Left cardiac atrium (tissue), 4 donors: ENCODE results near the gene RPUSD4. TPM values are rescaled to one million over a fixed set of nuclear protein-coding genes. Genes with fewer than 3 reads are reported as not detected.
A peak's percentile ranks its signal among the peaks of the same experiment; 100 is the strongest.

ENCODE experiments used
- ATAC-seq, 2 donors: fragments of 200-7000 bp; cut with Tn5 transposase; one replicate each; pipeline ENCODE4 v1.9.1; 2020; ENCODE audit warnings: mild to moderate bottlenecking in 2 of 2, moderate library complexity in 2 of 2
- DNase-seq: peaks from one replicate; pipeline ENCODE4 v3.0.0-alpha.2; 2020
- intact Hi-C, 2 donors: fragments of 100-400 bp; cut with DNase I; formaldehyde crosslinking; loops; one replicate each; pipeline versions ENCODE4 v1.14.1 to v1.15.1; 2022 to 2023
- total RNA-seq, 2 donors: library from RNA; stranded (reverse); fragmentation: NEBNext Ultra II Directional; extraction: Animal tissue kit (Norgen Biotek cat#: 25700); gene quantifications; one replicate each; pipeline ENCODE4 v1.2.1, GENCODE V29; 2021
- donor health status: DM: no; HTN: yes; CAD: no.
- donor health status: DM: no; HTN: yes; CAD: no; lungs with severe emphysema.
- donor health status: DM: yes; HTN: yes; CAD: no.
- donor health status: Dilated cardiomyopathy.

RPUSD4 gene
- total RNA-seq, 2 donors from 2014 or later: 18.9 to 19.2 TPM

DNA sequence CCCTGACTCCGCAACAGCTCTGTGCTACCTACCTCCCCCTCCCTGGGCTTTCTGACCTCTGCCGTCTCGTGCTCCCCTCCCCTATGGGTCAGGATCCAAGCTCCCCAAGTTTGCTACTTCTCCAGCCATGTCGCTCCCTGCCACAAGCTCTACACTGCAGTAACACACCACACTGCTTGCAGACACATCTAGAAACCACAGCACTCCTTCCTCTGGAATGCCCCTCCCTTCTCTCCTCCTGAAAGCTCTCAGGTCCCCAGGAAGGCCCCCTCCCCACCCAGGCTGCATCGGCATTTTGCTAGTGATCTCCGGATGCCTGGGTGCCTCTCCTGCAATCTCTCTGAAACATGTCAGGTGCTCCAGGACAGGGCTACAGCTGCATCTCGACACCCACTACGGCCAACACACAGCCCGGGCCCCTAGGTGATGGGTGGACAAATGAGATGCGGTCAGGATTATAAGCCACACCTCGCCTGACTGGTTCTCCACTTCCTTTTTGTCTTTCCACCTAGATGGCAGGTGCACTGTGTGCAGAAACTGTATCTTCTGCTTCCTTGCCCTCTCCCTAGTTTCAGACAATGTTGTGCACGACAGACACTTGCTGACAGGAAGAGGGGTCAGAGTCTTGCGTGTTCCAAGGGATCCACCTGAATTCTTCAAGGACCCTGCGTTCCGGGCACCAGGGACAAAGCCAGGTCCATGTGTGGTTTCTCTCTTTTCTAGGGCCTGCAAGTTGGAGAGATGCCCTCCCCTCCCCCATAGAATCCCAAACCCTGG lies 22.9 kb downstream of the RPUSD4 start:
- DNase-seq: no peak
- intact Hi-C loops: no loop called here
- no peak for ATAC-seq

DNA sequence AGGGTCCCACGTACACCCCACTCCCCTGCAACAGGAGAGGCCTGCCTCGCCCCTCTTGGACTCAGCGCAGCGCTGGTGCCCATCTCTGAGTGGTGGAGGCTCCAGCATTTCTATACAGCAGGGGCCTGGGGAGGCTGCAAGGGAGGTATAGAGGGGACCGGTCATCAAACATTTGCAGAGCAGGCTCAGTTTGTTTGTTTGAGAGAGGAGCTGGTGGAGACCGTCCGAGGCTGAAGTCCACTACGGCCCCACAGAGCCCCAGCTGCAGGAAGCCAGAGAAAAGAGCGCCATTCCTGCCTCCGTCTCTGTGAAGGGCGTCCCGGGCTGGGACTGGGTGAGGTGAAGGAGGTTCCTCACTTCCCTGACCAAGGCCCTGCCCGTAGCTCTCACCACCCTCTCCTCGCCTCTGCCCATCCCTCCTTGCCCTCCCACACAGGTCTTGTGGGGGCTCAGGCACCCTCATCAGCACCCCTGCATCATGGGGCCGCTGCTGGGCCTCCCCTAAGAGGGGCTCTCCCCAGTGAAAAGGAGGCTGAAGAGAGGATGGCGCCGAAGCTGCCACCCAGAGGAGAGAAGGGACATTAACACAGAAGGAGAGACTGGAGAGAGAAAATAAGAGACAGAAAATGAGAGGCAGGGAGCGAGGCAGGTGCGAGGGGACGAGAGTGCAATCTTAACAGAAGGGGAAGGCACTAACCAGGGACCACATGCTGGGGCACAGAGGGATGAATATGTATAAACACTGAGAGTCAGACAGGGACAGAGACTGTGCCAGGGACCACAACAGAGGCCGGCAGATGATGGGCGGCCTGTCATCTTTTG lies 24.5 kb downstream of the RPUSD4 start:
- ATAC-seq (no peak), DNase-seq (no peak)
- intact Hi-C loops: no loop called here

DNA sequence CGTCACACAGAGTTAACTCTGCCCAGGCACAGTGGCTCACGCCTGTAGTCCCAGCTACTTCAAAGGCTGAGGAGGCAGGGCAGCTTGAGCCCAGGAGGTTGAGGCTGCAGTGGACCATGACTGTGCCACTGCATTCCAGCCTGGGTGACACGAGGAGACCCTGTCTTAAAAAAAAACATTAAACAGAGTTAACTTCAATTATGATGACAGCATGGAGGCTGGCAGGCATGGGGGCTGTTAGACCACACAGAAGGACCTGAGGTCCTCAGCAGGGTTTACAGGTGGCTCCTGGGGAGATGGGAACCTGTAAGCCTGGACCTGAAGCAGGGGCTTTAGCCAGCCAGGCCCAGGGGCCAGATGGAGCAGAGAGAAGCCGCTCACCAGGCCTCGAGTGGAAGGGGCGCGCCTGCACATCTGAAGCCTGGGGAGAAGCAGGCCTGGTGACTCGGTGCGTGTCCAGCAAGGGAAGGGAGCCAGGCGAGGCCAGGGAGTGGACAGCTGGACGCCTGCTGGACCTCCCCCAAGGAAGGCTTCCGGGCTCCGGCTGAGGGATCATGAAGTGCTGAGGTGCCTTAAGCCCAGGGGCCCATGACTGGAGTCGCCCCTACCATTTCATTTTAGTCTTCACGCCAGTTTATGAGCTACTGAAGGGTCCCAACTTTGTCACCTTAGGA lies 25.3 kb downstream of the RPUSD4 start:
- peak; percentile 31 to 73 for ATAC-seq
- DNase-seq: peak; percentile 57
- intact Hi-C loops: no loop called here

DNA sequence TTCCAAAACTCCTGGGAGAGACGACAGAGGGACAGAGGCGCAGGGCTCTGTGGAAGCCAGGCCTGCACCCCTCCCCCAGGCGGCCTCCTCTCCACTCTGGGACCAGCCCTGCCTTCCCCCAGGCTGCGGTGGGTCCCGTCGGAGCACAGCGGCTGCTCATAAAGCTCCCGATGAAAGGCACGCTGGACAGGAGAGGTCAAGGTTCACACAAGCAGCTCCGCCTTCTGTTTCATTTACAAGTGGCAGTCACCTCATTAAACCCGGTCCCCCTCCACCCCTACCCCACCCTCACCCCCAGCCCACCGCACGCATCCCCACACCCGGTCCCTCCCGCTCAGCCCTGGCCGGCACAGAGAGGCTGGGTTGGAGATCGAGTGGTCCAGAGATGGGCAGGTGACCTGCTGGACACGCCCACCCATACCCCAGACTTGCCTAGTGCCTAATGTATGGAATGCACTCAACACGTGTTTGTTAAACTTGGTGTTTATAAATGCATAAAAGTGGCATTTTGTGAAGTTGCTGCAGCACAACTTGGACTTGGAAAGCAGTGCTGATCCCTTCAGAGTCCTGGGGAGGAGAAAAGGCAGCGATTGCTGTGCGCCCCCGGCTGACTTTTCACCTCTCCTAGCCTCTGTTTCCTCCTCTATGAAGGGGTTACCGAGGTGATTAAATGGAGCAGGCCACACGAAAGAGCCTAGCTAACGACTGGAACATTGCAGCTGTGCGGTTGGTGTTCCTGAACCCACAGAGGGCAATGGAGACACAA lies 26.0 kb downstream of the RPUSD4 start:
- intact Hi-C loops: no loop called here
- DNase-seq: no peak
- ATAC-seq: no peak

DNA sequence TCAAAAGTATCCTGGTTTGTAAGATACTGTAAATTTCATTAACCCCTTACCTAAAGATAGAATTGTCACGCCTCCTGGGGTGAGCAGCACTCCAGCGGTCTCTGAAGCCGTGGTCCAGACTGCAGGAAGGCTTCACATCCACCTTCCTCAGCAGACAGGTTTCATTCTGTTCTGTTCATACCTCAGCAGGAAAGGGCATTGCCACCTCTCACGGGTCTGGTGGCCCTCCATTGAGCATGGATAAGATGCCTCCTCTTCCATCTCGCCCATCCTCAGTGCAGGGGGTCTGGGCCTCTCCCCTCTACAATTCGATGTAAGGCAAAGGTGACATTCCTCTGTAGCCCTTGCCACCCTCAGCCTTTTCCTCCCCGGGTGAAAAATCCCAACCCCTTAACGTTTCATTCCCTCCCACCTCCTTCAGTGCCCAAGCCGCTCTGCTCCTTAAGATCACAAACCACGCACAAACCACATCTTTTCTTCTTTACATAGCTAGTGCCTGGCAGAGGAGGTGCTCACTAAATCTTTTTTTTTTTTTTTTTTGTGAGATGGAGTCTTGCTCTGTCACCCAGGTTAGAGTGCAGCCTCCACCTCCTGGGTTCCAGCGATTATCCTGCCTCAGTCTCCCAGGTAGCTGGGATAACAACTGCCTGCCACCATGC lies 28.5 kb downstream of the RPUSD4 start:
- no peak for ATAC-seq
- DNase-seq: no peak
- intact Hi-C loops: no loop called here

DNA sequence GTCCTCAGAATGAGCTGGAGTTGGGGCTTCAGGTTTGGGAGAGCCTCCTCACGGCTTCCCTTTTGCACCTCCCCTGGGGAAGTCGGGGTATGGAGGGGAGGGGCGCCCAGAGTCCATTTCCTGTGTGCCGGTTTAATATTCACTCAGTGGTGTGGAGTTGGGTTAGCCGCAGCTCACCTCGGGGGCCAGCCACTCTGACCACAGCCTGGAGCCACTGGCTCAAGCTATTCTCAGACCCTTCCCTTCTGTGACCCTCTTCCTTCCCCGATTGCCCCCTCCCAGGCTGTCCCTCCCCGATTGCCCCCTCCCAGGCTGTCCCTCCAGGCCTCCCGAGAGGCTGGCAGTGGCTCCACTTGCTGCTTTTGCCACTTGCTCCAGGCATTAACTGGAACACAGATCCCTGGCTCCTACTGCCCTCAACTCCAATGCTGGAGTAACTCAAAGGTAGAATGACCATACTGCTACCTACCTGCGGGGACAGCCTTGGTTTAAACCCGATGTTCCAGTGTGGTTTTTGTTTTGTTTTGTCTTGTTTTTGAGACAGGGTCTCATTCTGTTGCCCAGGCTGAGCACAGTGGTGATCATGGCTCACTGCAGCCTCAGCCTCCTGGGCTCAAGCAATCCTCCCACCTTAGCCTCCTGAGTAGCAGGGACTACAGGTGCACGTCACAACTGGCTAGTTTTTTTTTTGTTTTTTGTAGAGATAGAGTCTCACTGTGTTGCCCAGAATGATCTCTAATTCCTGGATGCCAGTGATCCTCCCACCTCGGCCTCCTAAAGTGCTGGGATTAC lies 29.3 kb downstream of the RPUSD4 start:
- ATAC-seq (no peak), DNase-seq (no peak)
- intact Hi-C loops: no loop called here

DNA sequence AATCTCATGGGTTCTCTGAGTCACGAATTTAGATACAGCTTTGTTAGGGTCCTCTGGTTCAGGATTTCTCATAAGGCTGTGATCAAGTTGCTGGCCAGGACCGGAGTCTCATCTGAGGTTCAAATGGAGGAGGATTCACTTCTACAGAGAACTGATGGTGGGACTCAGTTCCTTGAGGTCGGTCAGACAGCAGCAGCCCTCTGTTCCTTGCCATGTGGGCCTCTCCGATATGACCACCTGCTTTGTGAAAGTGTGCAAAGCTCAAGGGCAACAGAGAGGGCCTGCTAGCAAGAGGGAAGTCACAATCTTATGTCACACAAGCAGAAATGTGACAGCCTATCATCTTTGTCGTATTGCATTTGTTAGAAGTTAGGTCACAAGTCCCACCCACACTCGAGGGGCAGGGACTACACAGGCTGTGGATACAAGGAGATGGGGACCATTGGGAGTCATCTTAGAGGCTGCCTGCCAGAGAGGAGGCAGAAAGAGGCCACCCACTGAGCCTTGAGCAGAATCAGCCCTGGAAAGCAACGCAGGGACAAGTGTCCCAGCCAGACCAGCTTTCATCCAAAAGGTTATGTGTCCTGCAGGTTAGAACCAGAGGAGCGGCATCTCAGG lies 34.5 kb downstream of the RPUSD4 start:
- ATAC-seq: no peak
- intact Hi-C loops: no loop called here
- DNase-seq: no peak

DNA sequence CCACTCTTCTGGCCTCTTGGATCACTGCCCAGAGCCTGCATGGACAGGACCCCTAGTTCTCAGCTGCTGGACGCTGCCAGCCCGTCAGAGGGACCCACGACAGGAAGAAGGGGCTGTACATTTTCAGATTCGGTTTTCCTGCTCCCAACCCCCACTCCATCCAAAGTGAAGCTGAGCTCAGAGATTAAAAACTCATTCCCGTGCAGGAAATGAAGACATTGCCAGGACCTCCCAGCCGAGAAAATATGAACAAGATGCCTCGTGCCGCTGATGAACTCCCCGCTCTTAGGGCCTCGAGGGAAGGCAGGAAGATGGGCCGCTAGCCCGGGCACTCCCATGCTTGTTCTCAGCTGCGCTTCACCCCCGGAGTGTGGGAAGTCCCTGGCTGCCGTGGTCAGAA lies 36.1 kb downstream of the RPUSD4 start:
- ATAC-seq (peak in 1 of 2 donors; percentile 47), DNase-seq (peak; percentile 58)
- intact Hi-C loops: no loop called here

DNA sequence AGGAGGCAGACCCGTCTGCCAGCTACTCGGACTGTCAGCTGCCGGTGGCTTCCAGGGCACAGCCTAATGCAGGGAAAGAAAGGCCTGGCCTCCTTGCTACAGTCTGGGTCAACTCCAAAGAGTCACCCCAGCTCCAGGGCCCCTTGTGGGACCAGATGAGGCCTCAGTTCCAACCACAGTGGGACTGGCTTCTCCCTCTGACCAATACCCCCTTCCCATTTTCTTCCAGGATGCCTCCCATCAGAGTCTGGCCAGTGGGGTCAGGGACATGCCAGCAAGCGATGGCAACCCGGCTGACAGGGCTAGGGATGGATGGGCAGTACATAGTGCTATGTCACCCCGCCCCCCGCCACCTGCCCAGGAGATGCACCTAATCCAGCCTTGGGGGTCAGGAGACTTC lies 36.6 kb downstream of the RPUSD4 start:
- intact Hi-C loops: no loop called here
- no peak for DNase-seq
- ATAC-seq: no peak

DNA sequence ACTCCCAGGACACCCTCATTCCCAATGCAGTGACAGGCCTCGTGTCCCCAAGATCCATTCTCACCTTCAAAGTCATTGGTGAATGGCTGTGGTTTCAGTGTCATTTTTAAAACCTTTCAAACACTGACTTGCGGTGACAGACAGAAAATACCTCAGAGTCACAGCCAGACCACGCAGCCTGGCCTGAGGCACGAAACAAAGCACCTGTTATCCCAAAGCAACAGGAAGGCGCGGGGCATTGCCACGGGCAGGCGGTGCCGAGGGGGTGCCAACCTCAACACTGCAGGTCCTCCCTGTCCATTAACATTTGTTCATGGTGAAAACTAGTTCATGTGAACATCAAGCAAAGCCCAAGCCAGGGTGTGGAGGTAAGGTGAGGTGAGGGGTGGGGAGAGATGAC lies 38.2 kb downstream of the RPUSD4 start:
- intact Hi-C loops: no loop called here
- DNase-seq: no peak
- no peak for ATAC-seq

DNA sequence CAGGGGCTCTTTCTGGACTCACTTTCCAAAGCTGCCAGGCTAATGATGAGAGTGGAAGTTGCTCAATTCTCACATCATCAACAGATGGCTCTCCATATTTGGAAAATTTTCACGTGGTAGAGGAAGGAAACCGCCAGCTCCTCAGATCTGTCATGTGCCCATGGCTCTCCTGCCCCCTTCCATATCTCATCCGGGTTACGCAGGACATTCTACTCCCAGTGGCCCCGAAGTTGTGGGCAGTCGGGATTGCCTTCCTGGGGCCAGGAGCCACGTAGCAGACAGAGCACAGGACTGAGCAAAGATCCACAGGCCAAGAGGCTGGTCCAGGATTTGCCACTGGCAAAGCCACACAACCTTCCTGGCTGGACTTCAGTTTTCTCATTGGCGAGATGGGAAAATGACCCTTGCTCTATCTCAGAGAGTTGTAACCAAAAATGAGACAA lies 38.8 kb downstream of the RPUSD4 start:
- DNase-seq (no peak), ATAC-seq (peak in 1 of 2 donors; percentile 54)
- intact Hi-C loops: no loop called here

DNA sequence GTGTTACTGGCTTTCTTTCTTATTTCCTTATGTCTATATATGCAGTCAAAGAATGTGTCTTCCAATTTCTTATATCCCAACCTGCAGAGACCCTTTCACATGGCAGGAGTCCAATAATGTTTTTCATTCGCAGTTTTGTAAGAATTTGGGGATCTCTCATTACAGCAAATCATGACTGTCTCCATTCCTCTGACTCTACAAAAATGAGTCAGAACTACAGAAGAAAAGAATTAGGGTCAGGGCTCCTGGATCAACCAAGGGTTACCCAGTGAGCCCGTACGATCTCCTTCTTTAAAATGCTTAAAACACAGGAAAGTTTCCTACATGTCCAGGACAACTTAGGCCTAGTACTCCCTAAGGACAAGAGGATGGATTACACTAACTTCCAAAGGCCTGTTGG lies 42.2 kb downstream of the RPUSD4 start:
- ATAC-seq: no peak
- intact Hi-C loops: no loop called here
- no peak for DNase-seq

DNA sequence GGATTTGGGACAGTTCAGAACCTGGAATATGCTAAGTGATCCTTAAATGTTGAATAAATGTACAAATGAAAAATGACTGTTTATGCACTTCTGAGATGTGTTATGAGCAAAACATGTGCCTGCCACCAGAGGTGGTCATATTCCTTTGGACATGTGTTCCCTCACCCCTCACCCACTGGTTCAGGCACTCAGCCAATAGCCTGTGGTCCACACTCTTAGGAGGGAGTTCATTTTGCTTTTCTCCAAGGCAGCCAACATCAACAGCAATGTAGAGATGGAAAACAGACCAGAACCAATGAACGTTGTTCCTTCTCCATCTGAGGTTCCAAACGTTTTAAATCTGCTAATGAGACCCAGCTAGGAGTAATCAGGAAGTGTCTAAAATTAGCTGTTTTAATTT lies 44.0 kb downstream of the RPUSD4 start:
- no peak for ATAC-seq
- DNase-seq: no peak
- intact Hi-C loops: no loop called here

DNA sequence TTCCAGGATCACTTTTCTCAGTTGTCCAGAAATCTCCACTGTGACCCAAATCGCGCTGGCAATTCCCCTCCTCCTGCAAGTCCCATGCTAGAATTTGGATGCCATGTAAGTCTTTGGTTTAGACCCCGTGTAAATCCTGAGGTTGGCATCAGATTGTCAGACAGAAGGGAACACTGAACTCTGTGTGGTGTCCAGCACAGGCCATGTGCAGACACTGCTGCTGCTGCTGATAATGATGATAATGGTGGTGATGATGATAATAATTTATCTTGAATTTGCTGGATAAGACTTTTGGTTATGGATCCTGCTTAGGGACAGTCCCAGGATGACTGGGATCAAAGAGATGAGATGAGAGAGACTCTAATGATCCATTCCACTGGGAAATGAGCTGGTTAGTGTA lies 45.0 kb downstream of the RPUSD4 start:
- intact Hi-C loops: no loop called here
- no peak for DNase-seq
- no peak for ATAC-seq

DNA sequence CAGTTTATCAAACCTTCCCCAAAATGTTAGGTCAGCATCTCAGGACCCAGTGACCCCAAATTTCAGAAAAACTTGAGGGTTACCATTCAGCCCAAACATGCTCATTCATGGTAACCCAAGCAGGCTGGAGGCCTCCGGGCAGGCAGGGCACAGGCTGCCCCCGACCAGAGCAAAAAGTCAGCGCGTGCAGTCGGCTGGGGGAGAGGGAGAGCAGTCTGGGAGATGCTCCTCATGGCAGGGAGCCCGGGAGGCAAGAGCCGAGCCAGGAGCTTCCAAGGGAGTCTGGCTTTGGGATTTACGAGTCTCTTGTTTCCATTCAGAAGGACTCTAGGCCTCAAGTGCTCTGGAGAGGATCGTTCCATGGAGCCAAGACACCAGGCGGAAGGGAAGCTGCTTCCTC lies 45.7 kb downstream of the RPUSD4 start:
- ATAC-seq (peak in 1 of 2 donors; percentile 44), DNase-seq (no peak)
- intact Hi-C loops: no loop called here

DNA sequence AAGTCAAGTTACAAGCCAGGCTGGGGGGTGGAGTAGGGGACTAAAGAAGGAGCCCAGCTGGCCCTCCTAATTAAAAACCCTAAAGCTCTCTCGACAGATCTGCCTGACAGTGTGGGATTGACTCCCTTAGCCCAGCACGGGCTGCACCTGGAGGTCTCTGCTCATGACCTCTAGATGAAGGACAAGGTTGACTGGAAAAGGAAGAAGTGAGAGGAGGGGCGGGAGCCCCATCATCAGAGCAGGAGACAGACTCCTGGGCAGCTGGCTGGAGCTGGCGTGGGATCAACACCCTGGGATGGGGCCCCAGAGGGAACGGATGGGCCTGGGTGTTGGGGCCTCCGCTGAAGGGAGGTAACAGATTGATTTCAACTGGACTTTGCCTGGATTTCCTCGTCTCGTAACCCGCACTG lies 46.1 kb downstream of the RPUSD4 start:
- intact Hi-C loops: no loop called here
- DNase-seq (no peak), ATAC-seq (no peak)

DNA sequence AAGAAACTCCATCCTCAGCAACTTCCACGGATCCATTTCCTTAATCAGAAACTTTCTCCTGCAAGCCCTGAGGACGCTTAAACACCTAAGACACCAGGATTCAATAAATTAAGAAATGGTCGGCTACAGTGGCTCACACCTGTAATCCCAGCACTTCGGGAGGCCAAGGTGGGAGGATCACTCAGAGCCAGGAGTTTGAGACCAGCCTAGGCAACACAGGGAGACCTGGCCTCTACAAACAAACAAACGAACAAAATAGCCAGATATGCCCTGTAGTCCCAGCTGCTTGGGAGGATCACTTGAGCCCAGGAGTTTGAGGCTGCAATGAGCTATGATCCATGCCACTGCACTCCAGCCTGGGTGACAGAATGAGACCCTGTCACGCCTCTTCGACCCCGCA lies 46.7 kb downstream of the RPUSD4 start:
- ATAC-seq (no peak), DNase-seq (no peak)
- intact Hi-C loops: no loop called here

DNA sequence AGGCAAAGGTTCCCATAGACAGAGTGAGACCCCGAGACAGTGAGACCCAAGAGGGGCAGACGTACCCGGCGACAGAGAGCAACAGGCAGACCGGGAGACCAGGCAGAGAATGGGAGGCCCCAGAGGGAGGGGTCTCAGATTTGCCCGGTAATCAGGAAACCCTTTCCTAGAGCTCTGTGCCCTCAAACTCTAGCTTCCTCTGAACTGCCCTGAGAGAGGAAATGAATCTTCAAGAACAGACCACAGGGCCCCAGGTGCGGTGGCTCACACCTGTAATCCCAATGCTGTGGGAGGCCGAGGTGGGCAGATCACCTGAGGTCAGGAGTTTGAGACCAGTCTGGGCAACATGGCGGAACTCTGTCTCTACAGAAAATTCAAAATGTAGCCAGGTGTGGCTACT lies 47.7 kb downstream of the RPUSD4 start:
- ATAC-seq (no peak), DNase-seq (no peak)
- intact Hi-C loops: no loop called here
